ENCODE results near the gene RNF217. TPM values are rescaled to one million over a fixed set of nuclear protein-coding genes. Genes with fewer than 3 reads are reported as not detected.

Gene RNF217
- total and polyA plus RNA-seq, 8 donors: 3.4 to 14.3 (median 8.0) TPM

DNA sequence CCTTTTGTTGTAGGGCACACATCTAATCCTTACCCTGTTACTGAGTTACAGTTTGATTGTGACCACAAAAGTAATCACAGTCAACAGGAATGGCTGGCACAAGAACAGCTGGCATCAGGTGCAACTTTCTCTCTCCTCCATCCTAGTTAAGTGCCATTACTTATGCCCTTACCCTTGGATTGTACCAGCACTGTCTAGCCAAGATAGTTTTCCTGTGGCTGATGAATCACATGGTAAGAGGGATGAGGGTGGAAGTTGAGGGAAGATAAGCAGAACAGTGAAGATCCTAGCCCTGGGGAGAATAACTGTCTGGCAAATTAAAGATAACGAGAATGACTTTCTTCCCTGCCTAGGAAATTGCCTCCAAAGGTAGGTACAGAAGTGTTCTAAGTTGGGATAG lies 42.0 kb downstream of the RNF217 start:
- no peak for DNase-seq
- ATAC-seq: peak in 3 of 4 donors; percentile 11 to 52 (median 29)
- H3K27me3 ChIP-seq: no peaks in the 10 kb centered on the region
- H3K4me1 ChIP-seq: peaks cover 5 to 32% (median 28%) of the 10 kb centered on the region in 3 donors
- H3K9me3 ChIP-seq: no peaks in the 10 kb centered on the region
- intact Hi-C loops (cut with DNase I): no loop called here
- H3K36me3 ChIP-seq: no peaks in the 10 kb centered on the region
- TF ChIP-seq, protein P1, sequence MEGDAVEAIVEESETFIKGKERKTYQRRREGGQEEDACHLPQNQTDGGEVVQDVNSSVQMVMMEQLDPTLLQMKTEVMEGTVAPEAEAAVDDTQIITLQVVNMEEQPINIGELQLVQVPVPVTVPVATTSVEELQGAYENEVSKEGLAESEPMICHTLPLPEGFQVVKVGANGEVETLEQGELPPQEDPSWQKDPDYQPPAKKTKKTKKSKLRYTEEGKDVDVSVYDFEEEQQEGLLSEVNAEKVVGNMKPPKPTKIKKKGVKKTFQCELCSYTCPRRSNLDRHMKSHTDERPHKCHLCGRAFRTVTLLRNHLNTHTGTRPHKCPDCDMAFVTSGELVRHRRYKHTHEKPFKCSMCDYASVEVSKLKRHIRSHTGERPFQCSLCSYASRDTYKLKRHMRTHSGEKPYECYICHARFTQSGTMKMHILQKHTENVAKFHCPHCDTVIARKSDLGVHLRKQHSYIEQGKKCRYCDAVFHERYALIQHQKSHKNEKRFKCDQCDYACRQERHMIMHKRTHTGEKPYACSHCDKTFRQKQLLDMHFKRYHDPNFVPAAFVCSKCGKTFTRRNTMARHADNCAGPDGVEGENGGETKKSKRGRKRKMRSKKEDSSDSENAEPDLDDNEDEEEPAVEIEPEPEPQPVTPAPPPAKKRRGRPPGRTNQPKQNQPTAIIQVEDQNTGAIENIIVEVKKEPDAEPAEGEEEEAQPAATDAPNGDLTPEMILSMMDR (IDR thresholded peaks at IDR 0.05): no peak
- FAIRE-seq: no peak
- no peak overlapping the region for H3K27ac ChIP-seq
- H3K4me3 ChIP-seq: no peak overlapping the region
- 99 to 100% methylated on average over 1 of the region's 1 CpG for WGBS, 2 donors

DNA sequence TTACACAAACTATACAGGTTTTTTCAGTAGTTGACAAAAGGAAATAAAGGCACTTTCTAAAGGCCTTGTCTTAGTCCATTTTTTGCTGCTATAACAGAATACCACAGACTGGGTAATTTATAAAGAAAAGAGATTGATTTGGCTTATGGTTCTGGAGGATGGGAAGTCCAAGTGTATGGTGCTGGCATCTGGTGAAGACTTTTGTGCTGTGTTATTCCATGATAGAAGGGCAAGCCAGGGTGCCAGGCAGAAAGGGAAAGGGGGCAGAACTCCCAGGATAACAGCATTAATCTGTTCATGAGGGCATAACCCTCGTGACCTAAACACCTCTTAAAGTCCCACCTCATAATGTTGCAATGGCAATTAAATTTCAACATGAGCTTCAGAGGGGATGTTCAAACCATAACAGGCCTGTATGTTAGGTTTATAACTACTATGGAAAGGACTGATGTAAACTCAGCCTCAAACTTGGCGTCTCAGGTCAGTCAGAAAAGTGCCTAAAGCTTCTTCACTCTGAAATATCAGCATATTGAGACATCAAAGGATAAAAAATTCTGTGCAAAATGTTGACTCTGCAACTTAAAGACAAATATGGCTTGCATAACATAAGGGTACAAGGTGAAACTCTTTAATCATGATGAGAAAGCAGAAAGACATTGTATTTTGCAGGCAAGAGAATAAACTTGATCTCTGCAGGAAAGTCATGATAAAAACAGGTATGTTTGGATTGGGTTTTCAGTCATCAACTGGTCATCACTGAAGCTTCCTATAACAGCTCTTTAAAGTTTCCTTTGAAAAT lies 42.8 kb downstream of the RNF217 start:
- no peak for FAIRE-seq
- H3K4me1 ChIP-seq: peaks cover 1 to 25% (median 20%) of the 10 kb centered on the region in 3 donors

DNA sequence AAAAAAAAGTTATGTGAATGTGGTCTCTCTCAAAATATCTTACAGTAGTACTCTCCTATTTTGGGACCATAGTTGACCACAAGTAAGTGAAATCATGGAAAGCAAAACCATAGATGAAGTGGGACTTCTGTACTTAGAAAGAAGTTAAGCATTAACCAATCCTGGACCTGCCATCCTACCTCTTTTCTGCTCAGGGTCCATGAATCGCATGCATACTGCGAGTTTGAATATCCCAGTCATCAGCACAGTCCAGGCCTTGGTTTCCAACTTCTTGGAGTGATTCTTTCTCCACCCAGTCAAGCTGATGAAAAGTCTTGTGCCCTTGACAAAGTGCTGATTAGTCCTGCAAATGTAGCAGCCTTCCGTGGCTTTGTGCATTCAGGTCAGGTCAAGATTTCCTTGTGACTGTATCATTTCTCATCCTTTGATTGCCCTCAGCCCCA lies 46.0 kb downstream of the RNF217 start:
- Histone ChIP-seq H3K4me1 (peaks cover 0 to 7% (median 1%) of the 10 kb centered on the region in 3 donors), H3K36me3 (no peaks in the 10 kb centered on the region), H3K27me3 (no peaks in the 10 kb centered on the region), H3K9me3 (no peaks in the 10 kb centered on the region), H3K27ac (no peak overlapping the region), H3K4me3 (no peak overlapping the region)
- WGBS, 2 donors: 47 to 51% methylated on average over 3 of the region's 3 CpGs
- DNase-seq: no peak
- no peak for FAIRE-seq
- ATAC-seq: peak in 1 of 4 donors; percentile 14
- TF ChIP-seq, protein P1 (IDR thresholded peaks at IDR 0.05): no peak
- intact Hi-C loops (cut with DNase I): no loop called here

More for the DNA sequence above, 42.8 kb downstream of the RNF217 start:
- ATAC-seq (no peak), DNase-seq (no peak)
- 97 to 100% methylated on average over 2 of the region's 2 CpGs for WGBS, 2 donors
- H3K36me3 ChIP-seq: no peaks in the 10 kb centered on the region
- no peaks in the 10 kb centered on the region for H3K9me3 ChIP-seq
- intact Hi-C loops (cut with DNase I): no loop called here
- H3K4me3 ChIP-seq: no peak overlapping the region
- H3K27ac ChIP-seq: no peak overlapping the region
- TF ChIP-seq, protein P1 (IDR thresholded peaks at IDR 0.05): no peak
- H3K27me3 ChIP-seq: no peaks in the 10 kb centered on the region

DNA sequence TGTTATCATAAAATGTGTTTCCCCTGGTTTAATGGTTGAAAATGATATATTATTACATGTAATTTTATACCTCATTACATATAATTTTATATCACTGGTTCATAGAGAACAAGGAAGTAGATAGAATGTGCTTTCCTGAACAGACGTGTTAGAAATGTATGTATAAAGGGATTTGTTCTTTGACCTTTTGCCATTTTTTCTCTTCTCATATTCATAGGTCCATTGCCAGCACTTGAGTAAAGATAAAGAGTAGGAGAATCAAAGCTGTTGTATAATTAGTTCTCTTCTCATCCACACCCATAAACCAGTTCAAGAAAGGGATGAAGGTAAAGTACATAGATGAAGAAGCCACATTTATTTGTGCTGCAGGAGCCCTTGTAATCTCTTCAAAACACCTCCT lies 46.7 kb downstream of the RNF217 start:
- Histone ChIP-seq H3K9me3 (no peaks in the 10 kb centered on the region), H3K4me1 (peaks cover 0 to under 1% (median 0%) of the 10 kb centered on the region in 3 donors), H3K4me3 (no peak overlapping the region), H3K36me3 (no peaks in the 10 kb centered on the region), H3K27me3 (no peaks in the 10 kb centered on the region), H3K27ac (no peak overlapping the region)
- FAIRE-seq: no peak
- intact Hi-C loops (cut with DNase I): no loop called here
- TF ChIP-seq, protein P1 (IDR thresholded peaks at IDR 0.05): no peak
- DNase-seq: no peak
- 83 to 84% methylated on average over 1 of the region's 1 CpG for WGBS, 2 donors
- ATAC-seq: no peak

DNA sequence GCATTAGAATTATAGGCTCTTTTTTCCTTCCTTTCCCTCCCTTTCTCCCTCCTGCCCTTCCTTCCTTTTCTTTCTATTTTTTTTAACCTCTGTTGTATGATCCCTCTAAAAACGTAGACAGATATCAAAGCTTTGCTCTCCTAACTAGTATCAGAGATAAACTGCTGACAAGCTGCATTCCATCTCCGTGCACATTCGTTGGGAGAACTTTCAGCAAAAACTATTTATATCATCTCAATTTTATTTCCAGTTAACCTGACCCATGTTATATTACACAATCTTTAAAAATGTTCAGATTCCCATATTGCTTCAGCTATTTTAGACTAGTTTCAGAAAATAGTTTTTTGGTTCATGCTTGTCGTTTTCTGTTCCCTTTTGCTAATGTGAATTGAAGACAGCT lies 47.3 kb downstream of the RNF217 start:
- no peak overlapping the region for H3K27ac ChIP-seq
- no peak overlapping the region for H3K4me3 ChIP-seq
- no peak for ATAC-seq
- no peaks in the 10 kb centered on the region for H3K9me3 ChIP-seq
- 56 to 63% methylated on average over 4 of the region's 4 CpGs for WGBS, 2 donors
- no peaks in the 10 kb centered on the region for H3K36me3 ChIP-seq
- H3K4me1 ChIP-seq: no peaks in the 10 kb centered on the region
- TF ChIP-seq, protein P1 (IDR thresholded peaks at IDR 0.05): no peak
- DNase-seq: no peak
- FAIRE-seq: no peak
- H3K27me3 ChIP-seq: no peaks in the 10 kb centered on the region
- intact Hi-C loops (cut with DNase I): no loop called here
